Upper lobe of left lung (tissue), 6 donors: Measurements from ENCODE around the gene UMAD1. TPM values are rescaled to one million over a fixed set of nuclear protein-coding genes. Genes with fewer than 3 reads are reported as not detected.

ENCODE experiments used
- ATAC-seq, 2 donors: fragments of 200-7000 bp; cut with Tn5 transposase; one replicate each; pipeline ENCODE4 v1.9.1; 2022; ENCODE audit warnings: mild to moderate bottlenecking in 2 of 2, moderate library complexity in 2 of 2; ENCODE audit not compliant: low FRiP score in 2 of 2
- DNase-seq, 2 donors: peaks; one replicate each; pipeline ENCODE4 v3.0.0-alpha.2; 2019 to 2020
- H3K27ac ChIP-seq, 4 donors: fragments of 200-600 bp; sonication (generic); one replicate each; pipeline ENCODE4 v1.5.1; 2016 to 2019
- H3K27me3 ChIP-seq, 4 donors: fragments of 200-600 bp; sonication (generic); one replicate each; pipeline ENCODE4 v1.5.1; 2017 to 2019
- H3K36me3 ChIP-seq, 4 donors: fragments of 200-600 bp; sonication (generic); one replicate each; pipeline ENCODE4 v1.5.1; 2016 to 2019
- H3K4me1 ChIP-seq, 4 donors: fragments of 200-600 bp; sonication (generic); one replicate each; pipeline ENCODE4 v1.5.1; 2018 to 2019
- H3K4me3 ChIP-seq, 4 donors: fragments of 200-600 bp; sonication (generic); one replicate each; pipeline ENCODE4 v1.5.1; 2017 to 2019; ENCODE audit warnings: mild to moderate bottlenecking in 2 of 4, moderate library complexity in 1 of 4
- H3K9me3 ChIP-seq, 4 donors: fragments of 200-600 bp; sonication (generic); one replicate each; pipeline ENCODE4 v1.5.1; 2018 to 2019
- EP300 ChIP-seq, 4 donors: sonication (generic); formaldehyde crosslinking; IDR thresholded peaks; one replicate each; pipeline ENCODE4 v1.5.1; 2017; ENCODE audit warnings: antibody characterized with exemption in 4 of 4, control low read depth in 2 of 4
- POLR2A ChIP-seq, 4 donors: fragments of 450-650 bp; IDR thresholded peaks; one replicate each; pipeline ENCODE4 v1.5.1; 2016 to 2017; ENCODE audit warnings: antibody characterized with exemption in 4 of 4, mild to moderate bottlenecking in 2 of 4
- POLR2AphosphoS5 ChIP-seq, 2 donors: sonication (generic); formaldehyde crosslinking; IDR thresholded peaks; one replicate each; pipeline ENCODE4 v1.5.1; 2017; ENCODE audit warnings: antibody characterized with exemption in 2 of 2
- WGBS, 2 donors: methylation state at CpG; one replicate each; pipeline ENCODE4 v1.1.5; 2017 to 2018; 5-methylcytosine and 5-hydroxymethylcytosine counted together
- total RNA-seq, 6 donors: library from RNA; depleted of rRNA in 4 of 6; stranded (reverse); fragments of >200 nt in 4 of 6; gene quantifications; one replicate each; pipeline versions ENCODE4 v1.1.0 to v1.2.1, GENCODE V29; 2016 to 2021
- TF ChIP-seq, protein P1 (sequence below), 6 experiments: fragments of 450-650 bp in 4 of 6; fragments of 200-600 bp in 2 of 6; sonication (generic) in 2 of 6; IDR thresholded peaks; one replicate each; pipeline ENCODE4 v1.5.1; 2016 to 2019; ENCODE audit warnings: antibody characterized with exemption in 6 of 6
- donor health status: DM: no; HTN: no; CAD: no; lungs with moderate emphysema.
- donor health status: DM: no; HTN: yes; CAD: no; lungs with severe emphysema.

Gene UMAD1
- total RNA-seq, 6 donors from 2014 or later = 8.4 to 29.7 (median 13.3) TPM

DNA sequence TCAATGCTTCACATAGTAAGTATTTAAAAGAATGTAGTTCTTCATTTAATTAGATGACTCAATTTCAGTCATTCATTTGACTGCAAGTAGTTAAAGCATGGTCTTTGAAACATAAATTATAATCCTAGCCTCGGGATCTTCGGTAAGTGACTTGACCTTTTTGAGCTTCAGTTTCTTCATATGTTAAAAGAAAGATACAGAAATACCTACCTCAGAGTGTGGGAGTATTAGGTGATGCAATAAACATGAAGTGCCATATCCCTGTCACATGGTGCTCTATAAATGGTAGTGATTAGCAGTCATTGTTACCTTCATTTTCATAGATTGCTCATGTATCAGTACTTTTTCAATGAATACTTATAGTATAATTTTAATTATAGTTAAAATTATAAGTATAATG lies 31.2 kb upstream of the UMAD1 start:
- H3K36me3 ChIP-seq = peaks cover 4 to 27% (median 6%) of the 10 kb centered on the region in 4 donors
- no peaks in the 10 kb centered on the region for H3K4me1 ChIP-seq
- 95 to 97% methylated on average over 2 of the region's 2 CpGs for WGBS, 2 donors
- H3K27me3 ChIP-seq = no peaks in the 10 kb centered on the region
- TF ChIP-seq POLR2A (IDR thresholded peaks at IDR 0.05) = no peak
- TF ChIP-seq, protein P1, sequence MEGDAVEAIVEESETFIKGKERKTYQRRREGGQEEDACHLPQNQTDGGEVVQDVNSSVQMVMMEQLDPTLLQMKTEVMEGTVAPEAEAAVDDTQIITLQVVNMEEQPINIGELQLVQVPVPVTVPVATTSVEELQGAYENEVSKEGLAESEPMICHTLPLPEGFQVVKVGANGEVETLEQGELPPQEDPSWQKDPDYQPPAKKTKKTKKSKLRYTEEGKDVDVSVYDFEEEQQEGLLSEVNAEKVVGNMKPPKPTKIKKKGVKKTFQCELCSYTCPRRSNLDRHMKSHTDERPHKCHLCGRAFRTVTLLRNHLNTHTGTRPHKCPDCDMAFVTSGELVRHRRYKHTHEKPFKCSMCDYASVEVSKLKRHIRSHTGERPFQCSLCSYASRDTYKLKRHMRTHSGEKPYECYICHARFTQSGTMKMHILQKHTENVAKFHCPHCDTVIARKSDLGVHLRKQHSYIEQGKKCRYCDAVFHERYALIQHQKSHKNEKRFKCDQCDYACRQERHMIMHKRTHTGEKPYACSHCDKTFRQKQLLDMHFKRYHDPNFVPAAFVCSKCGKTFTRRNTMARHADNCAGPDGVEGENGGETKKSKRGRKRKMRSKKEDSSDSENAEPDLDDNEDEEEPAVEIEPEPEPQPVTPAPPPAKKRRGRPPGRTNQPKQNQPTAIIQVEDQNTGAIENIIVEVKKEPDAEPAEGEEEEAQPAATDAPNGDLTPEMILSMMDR (IDR thresholded peaks at IDR 0.05) = no peak
- TF ChIP-seq EP300 (IDR thresholded peaks at IDR 0.05) = no peak
- no peak for TF ChIP-seq POLR2AphosphoS5 (IDR thresholded peaks at IDR 0.05)
- ATAC-seq (no peak), DNase-seq (no peak)
- H3K4me3 ChIP-seq = no peak overlapping the region
- no peak overlapping the region for H3K27ac ChIP-seq
- H3K9me3 ChIP-seq = no peaks in the 10 kb centered on the region

DNA sequence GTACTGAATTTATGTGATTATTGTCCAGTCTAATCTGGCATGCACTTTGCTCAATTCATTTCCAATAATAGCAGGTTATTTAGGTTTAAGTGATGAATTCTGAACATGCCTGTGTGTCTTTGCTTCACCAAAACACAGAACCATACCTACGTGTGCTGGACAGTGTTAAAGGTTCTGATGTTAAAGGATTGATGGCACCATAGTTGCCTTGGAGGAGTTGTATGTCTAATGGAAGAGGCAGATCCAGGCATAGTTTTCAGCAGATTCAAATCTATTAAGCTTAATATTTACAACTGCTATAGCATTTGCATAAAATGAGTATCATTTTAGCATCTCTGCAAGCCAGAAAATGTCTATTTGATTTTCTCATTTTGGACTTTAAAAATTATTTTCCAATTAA lies 28.0 kb upstream of the UMAD1 start:
- Histone ChIP-seq H3K27ac (no peak overlapping the region), H3K27me3 (no peaks in the 10 kb centered on the region), H3K4me3 (no peak overlapping the region), H3K4me1 (no peaks in the 10 kb centered on the region), H3K36me3 (peaks cover 0 to 16% (median 0%) of the 10 kb centered on the region in 4 donors), H3K9me3 (no peaks in the 10 kb centered on the region)
- 95 to 100% methylated on average over 1 of the region's 1 CpG for WGBS, 2 donors
- DNase-seq (no peak), ATAC-seq (no peak)
- no peak for TF ChIP-seq EP300 (IDR thresholded peaks at IDR 0.05)
- TF ChIP-seq, protein P1 (IDR thresholded peaks at IDR 0.05) = no peak
- TF ChIP-seq POLR2A (IDR thresholded peaks at IDR 0.05) = no peak

DNA sequence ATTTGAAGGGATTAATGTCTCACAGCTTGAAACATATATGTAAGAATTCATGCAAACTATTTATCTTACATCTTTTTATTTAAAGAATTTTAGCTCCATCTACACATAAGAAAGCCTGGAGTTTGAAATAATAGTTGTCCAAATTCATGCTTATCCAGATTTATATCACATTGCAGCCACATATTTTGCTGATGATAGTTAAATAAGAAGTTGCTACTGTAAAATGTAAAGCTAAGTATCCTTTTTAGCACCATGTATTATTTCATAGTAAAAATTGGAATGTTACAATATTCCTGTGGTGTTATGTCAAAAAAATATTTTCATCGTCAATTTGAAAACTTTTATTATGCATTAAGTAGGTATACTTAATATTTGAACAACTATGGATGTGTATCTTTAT lies 27.3 kb upstream of the UMAD1 start:
- Histone ChIP-seq H3K4me1 (no peaks in the 10 kb centered on the region), H3K36me3 (peaks cover 0 to 9% (median 0%) of the 10 kb centered on the region in 4 donors), H3K27ac (no peak overlapping the region), H3K9me3 (no peaks in the 10 kb centered on the region), H3K4me3 (no peak overlapping the region), H3K27me3 (no peaks in the 10 kb centered on the region)
- WGBS, 2 donors = 90 to 96% methylated on average over 1 of the region's 1 CpG
- ATAC-seq (no peak), DNase-seq (no peak)
- TF ChIP-seq, protein P1 (IDR thresholded peaks at IDR 0.05) = no peak

GRCh38 chr7:7614018-7614741 lies 26.4 kb upstream of the UMAD1 start:
- WGBS, 2 donors = 86 to 88% methylated on average over 4 of the region's 4 CpGs

More at GRCh38 chr7:7614018-7614741, 26.4 kb upstream of the UMAD1 start:
- Histone ChIP-seq H3K4me1 (no peaks in the 10 kb centered on the region), H3K4me3 (no peak overlapping the region), H3K36me3 (peaks cover 0 to 2% (median 0%) of the 10 kb centered on the region in 4 donors), H3K27me3 (no peaks in the 10 kb centered on the region), H3K27ac (no peak overlapping the region), H3K9me3 (no peaks in the 10 kb centered on the region)
- DNase-seq = no peak
- TF ChIP-seq POLR2AphosphoS5 (IDR thresholded peaks at IDR 0.05) = no peak
- TF ChIP-seq EP300 (IDR thresholded peaks at IDR 0.05) = no peak
- no peak for TF ChIP-seq POLR2A (IDR thresholded peaks at IDR 0.05)
- TF ChIP-seq, protein P1 (IDR thresholded peaks at IDR 0.05) = no peak
- no peak for ATAC-seq
